K562 (cell line): ENCODE data around the gene ERVFRD-1. TPM values are rescaled to one million over a fixed set of nuclear protein-coding genes. Genes with fewer than 3 reads are reported as not detected.

Experiments
- ATAC-seq: fragments of 200-7000 bp; cut with Tn5 transposase; 3 replicates; pipeline ENCODE4 v1.9.1; 2020; ENCODE audit warnings: moderate library complexity
- BruUV-seq: library from RNA; stranded (reverse); fragments of 400-500 nt; replicated peaks from 2 replicates; lab custom pipeline; 2021; lab: Mats Ljungman, UMichigan
- CTCF ChIA-PET: fragments of 300-600 bp; formaldehyde crosslinking; extraction: SDS; loops from one replicate; lab custom pipeline; 2021; ENCODE audit warnings: low intra/inter-chr PET ratio; lab: Yijun Ruan, JAX
- POLR2A ChIA-PET: fragments of 300-600, 350-650 bp; sonication (Branson Sonifier 250); formaldehyde crosslinking; extraction: SDS; loops from one replicate; lab custom pipeline; 2021; ENCODE audit warnings: antibody characterized with exemption, inconsistent platforms; lab: Yijun Ruan, JAX
- DNase-seq, 4 experiments: peaks; one replicate each; pipeline versions ENCODE4 v3.0.0 to v3.0.0-alpha.2; 2011 to 2018; ENCODE audit warnings: low spot score in 3 of 4, mixed read lengths in 3 of 4; ENCODE audit errors: extremely low read depth in 1 of 4
- FAIRE-seq: peaks from 2 replicates; lab custom pipeline; 2011; peaks lifted over from hg19 to GRCh38; lab: Jason Lieb, UNC
- H2AFZ ChIP-seq: 2 replicates; pipeline ENCODE4 v1.6.0; 2011; ENCODE audit warnings: low read depth, low read length, control low read depth, inconsistent platforms
- H3K27ac ChIP-seq: fragments of 200-600 bp; 3 replicates; pipeline ENCODE4 v1.8.0; 2011; ENCODE audit warnings: low read depth, mild to moderate bottlenecking, control low read depth, inconsistent platforms, low read length, moderate library complexity, mixed read lengths; ENCODE audit errors: extremely low read depth
- H3K27me3 ChIP-seq, 2 experiments: fragments of 300-600 bp in 1 of 2; 2 replicates in 1 of 2; 3 replicates in 1 of 2; pipeline versions ENCODE4 v1.6.0 to v1.8.0; 2011; ENCODE audit warnings: inconsistent platforms in 2 of 2, low read length in 2 of 2, mild to moderate bottlenecking in 1 of 2, mixed read lengths in 1 of 2, moderate library complexity in 1 of 2; ENCODE audit not compliant: control insufficient read depth in 2 of 2, insufficient read depth in 2 of 2
- H3K36me3 ChIP-seq: fragments of 300-600 bp; 3 replicates; pipeline ENCODE4 v1.8.0; 2011; ENCODE audit warnings: mild to moderate bottlenecking, low read length, inconsistent platforms; ENCODE audit not compliant: control insufficient read depth, insufficient read depth
- H3K4me1 ChIP-seq, 2 experiments: fragments of 200-600 bp in 1 of 2; replicated peaks in 1 of 2; 2 replicates in 1 of 2; 3 replicates in 1 of 2; pipeline versions ENCODE4 v1.5.1 to v1.8.0; 2011; ENCODE audit warnings: inconsistent platforms in 2 of 2, low read length in 2 of 2, mild to moderate bottlenecking in 1 of 2, mixed read lengths in 1 of 2, moderate library complexity in 1 of 2; ENCODE audit not compliant: control insufficient read depth in 2 of 2, insufficient read depth in 2 of 2
- H3K4me2 ChIP-seq: 2 replicates; pipeline ENCODE4 v1.6.1; 2011; ENCODE audit warnings: low read length, control low read depth, inconsistent platforms, mixed read lengths; ENCODE audit not compliant: insufficient read depth
- H3K4me3 ChIP-seq: fragments of 200-600 bp; sonication (generic), shearing (Covaris generic); 2 replicates; pipeline ENCODE4 v1.5.1; 2016; ENCODE audit warnings: control low read depth, inconsistent platforms
- H3K79me2 ChIP-seq: fragments of 200-600 bp; 3 replicates; pipeline ENCODE4 v1.8.0; 2011; ENCODE audit warnings: low read length, inconsistent platforms; ENCODE audit not compliant: control insufficient read depth, insufficient read depth
- H3K9ac ChIP-seq, 2 experiments: 2 replicates each; pipeline versions ENCODE4 v1.6.0 to v1.6.1; 2011; ENCODE audit warnings: low read depth in 2 of 2, low read length in 2 of 2, control low read depth in 1 of 2, inconsistent platforms in 1 of 2, mild to moderate bottlenecking in 1 of 2, mixed read lengths in 1 of 2; ENCODE audit not compliant: insufficient read depth in 1 of 2
- H3K9me1 ChIP-seq: one replicate; pipeline ENCODE4 v1.6.0; 2011; ENCODE audit warnings: inconsistent platforms, mild to moderate bottlenecking, low read length, moderate library complexity; ENCODE audit not compliant: control insufficient read depth, insufficient read depth
- H3K9me3 ChIP-seq: replicated peaks from 2 replicates; pipeline ENCODE4 v1.5.1; 2011; ENCODE audit warnings: low read depth, low read length, inconsistent platforms; ENCODE audit not compliant: control insufficient read depth, insufficient read depth
- H4K20me1 ChIP-seq: replicated peaks from 2 replicates; pipeline ENCODE4 v1.6.1; 2011; ENCODE audit warnings: low read length, inconsistent platforms, mixed read lengths; ENCODE audit not compliant: control insufficient read depth, insufficient read depth
- CEBPB ChIP-seq: fragments of 450-650 bp; IDR thresholded peaks from 2 replicates; pipeline ENCODE4 v1.6.1; 2016; ENCODE audit warnings: missing genetic modification characterization, missing compliant biosample characterization
- CTCFL ChIP-seq: IDR thresholded peaks from 2 replicates; pipeline ENCODE4 v1.6.1; 2011; ENCODE audit warnings: borderline replicate concordance, low read depth, mild to moderate bottlenecking, moderate library complexity, low read length; ENCODE audit not compliant: insufficient read depth, poor library complexity, severe bottlenecking
- HBP1 ChIP-seq: fragments of 450-650 bp; formaldehyde crosslinking; IDR thresholded peaks from 2 replicates; pipeline ENCODE4 v1.4.0; 2022; ENCODE audit warnings: missing genetic modification characterization
- MXI1 ChIP-seq: IDR thresholded peaks from 2 replicates; pipeline ENCODE4 v1.6.1; 2011; ENCODE audit warnings: low read depth, mild to moderate bottlenecking, improper control_type of control experiment, low read length
- RFX5 ChIP-seq: IDR thresholded peaks from 2 replicates; pipeline ENCODE4 v1.6.1; 2011; ENCODE audit warnings: low read depth, mild to moderate bottlenecking, improper control_type of control experiment, low read length
- RFX7 ChIP-seq: fragments of 250-450 bp; sonication (Bioruptor Pico); IDR thresholded peaks from 2 replicates; pipeline ENCODE4 v1.5.1; 2021; ENCODE audit warnings: mild to moderate bottlenecking
- ZFP36 ChIP-seq: fragments of 150-350 bp; IDR thresholded peaks from 2 replicates; pipeline ENCODE4 v1.6.1; 2018; ENCODE audit warnings: low read length, low read depth; ENCODE audit not compliant: partially characterized antibody
- ZNF668 ChIP-seq: fragments of 250-450 bp; sonication (Bioruptor Pico); IDR thresholded peaks from 2 replicates; pipeline ENCODE4 v1.8.0; 2022; ENCODE audit warnings: mild to moderate bottlenecking, inconsistent platforms
- ZNF699 ChIP-seq: fragments of 250-450 bp; sonication (Bioruptor Pico); IDR thresholded peaks from 2 replicates; pipeline ENCODE4 v1.8.0; 2021; ENCODE audit warnings: mild to moderate bottlenecking, moderate library complexity; ENCODE audit not compliant: insufficient replicate concordance
- ZNF717 ChIP-seq: fragments of 250-450 bp; sonication (Bioruptor Pico); IDR thresholded peaks from 2 replicates; pipeline ENCODE4 v1.5.0; 2021
- WGBS: fragments of 100-300 bp; shearing (Covaris generic); methylation state at CpG from one replicate; pipeline ENCODE4 v1.1.6; 2016; ENCODE audit warnings: low coverage, mixed read lengths; ENCODE audit not compliant: insufficient coverage; ENCODE audit errors: missing lambda C conversion rate; 5-methylcytosine and 5-hydroxymethylcytosine counted together
- in situ Hi-C: fragments of 300-500 bp; cut with MboI; formaldehyde crosslinking; loops from 4 replicates; pipeline ENCODE4 v1.15.0; 2018; ENCODE audit warnings: inconsistent platforms, mixed read lengths
- intact Hi-C: fragments of 100-400 bp; cut with micrococcal nuclease; formaldehyde crosslinking; loops from 2 replicates; pipeline ENCODE4 v1.14.2; 2022
- polyA plus RNA-seq, 8 experiments: library from polyadenylated mRNA; depleted of rRNA in 4 of 8; stranded (reverse) in 5 of 8; unstranded in 3 of 8; fragments of >200 nt; fragmentation: Nextera tagmentation in 2 of 8; fragmentation: Illumina TruSeq in 1 of 8; extraction: Ambion mirVana in 2 of 8; extraction: Trizol in 1 of 8; gene quantifications; 2 replicates each; pipeline versions ENCODE4 v1.2.1 to v1.2.3, GENCODE V29; 2011 to 2014; ENCODE audit warnings: inconsistent platforms in 1 of 8, missing spikeins in 1 of 8
- total RNA-seq, 7 experiments: library from RNA; depleted of rRNA in 6 of 7; stranded (reverse); fragments of >200 nt in 6 of 7; fragmentation: Illumina TruSeq in 2 of 7; extraction: Trizol in 2 of 7; gene quantifications; 2 replicates each; pipeline versions ENCODE4 v1.2.1 to v1.2.3, GENCODE V29; 2011 to 2021; ENCODE audit warnings: low replicate concordance in 1 of 7
- TF ChIP-seq, protein P1 (sequence below): fragments of 250-450 bp; sonication (Bioruptor Pico); IDR thresholded peaks from 2 replicates; pipeline ENCODE4 v1.5.0; 2021

The ERVFRD-1 gene
- total and polyA plus RNA-seq, 9 of the 15 experiments (the other 6 are each of a cell fraction or from before 2014, with no cell fraction given) = 0.05 to 0.14 (median 0.09) TPM; not detected in 2

DNA sequence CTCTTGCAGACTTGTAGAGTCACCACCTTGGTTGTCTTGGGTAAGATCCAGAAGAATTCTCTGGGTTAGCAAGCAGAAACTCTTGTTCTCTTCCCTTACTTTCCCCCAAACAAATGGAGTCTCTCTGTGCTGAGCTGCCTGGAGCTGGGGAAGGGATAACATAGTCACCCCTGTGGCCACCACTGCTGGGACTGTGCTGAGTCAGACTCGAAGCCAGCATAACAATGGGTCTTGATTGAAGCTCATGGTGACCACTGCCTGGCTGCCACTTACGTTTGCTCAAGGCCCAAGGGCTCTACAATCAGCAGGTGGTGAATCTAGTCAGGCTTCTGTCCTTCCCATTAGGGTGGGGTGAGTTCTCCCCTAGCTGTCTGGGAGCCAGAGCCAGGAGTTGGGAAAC is 15.4 kb upstream of the ERVFRD-1 start:
- CTCF ChIA-PET = interaction anchor here (0.6 kb wide), 1 partner anchor 1474 kb away, joined by 3 read pairs; no protein-coding TSS in a partner anchor
- TF ChIP-seq RFX7 (CRISPR knock-in tag) = no peak
- no peak for TF ChIP-seq ZFP36
- TF ChIP-seq, all 486 proteins: peak for 0
- FAIRE-seq = no peak

DNA sequence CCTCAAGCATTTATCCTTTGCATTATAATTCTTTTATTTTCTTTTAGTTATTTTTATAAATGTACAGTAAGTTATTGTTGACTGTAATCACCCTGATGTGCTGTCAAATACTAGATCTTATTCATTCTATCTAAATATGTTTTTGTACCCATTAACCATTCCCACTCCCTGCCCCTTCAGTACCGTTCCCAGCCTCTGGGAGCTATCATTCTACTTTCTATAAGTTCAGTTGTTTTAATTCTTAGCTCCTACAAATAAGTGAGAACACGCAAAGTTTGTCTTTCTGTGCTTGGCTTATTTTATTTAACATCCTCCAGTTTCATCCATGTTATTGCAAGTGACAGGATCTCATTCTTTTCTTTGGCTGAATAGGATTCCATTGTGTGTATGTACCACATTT is 12.5 kb upstream of the ERVFRD-1 start:
- ChIA-PET POLR2A (no interaction called here), CTCF (no interaction called here)
- H3K9me3 ChIP-seq = no peaks in the 10 kb centered on the region
- H3K79me2 ChIP-seq = peaks cover 17% of the 10 kb centered on the region; the same call in 2 of the 3 replicates
- no TSS peak for BruUV-seq
- H4K20me1 ChIP-seq = peaks cover 4% of the 10 kb centered on the region; the same call in 1 of the 2 replicates
- H3K36me3 ChIP-seq = 0 out of 3 replicates have a peak, but pooled peaks cover 2% of the 10 kb centered on the region
- intact Hi-C loops (no loop called here), in situ Hi-C loops (no loop called here)
- no peak for ATAC-seq
- H2AFZ ChIP-seq = no peak overlapping the region
- FAIRE-seq = no peak
- no peak overlapping the region for H3K27ac ChIP-seq
- DNase-seq = no peak
- no peaks in the 10 kb centered on the region for H3K27me3 ChIP-seq
- no peaks in the 10 kb centered on the region for H3K9me1 ChIP-seq
- peaks cover 0 to 2% of the 10 kb centered on the region in 2 experiments; a peak in 2 of 5 replicates for H3K4me1 ChIP-seq
- H3K9ac ChIP-seq = no peak overlapping the region
- H3K4me3 ChIP-seq = no peak overlapping the region
- H3K4me2 ChIP-seq = no peak overlapping the region
- 88% methylated on average over 2 of the region's 2 CpGs for WGBS
- TF ChIP-seq ZNF717 (no peak), CEBPB (tag) (no peak), HBP1 (no peak), CTCFL (no peak), ZNF668 (CRISPR knock-in tag) (no peak), RFX5 (no peak), ZNF699 (CRISPR knock-in tag) (no peak), MXI1 (no peak)
- TF ChIP-seq, protein P1, sequence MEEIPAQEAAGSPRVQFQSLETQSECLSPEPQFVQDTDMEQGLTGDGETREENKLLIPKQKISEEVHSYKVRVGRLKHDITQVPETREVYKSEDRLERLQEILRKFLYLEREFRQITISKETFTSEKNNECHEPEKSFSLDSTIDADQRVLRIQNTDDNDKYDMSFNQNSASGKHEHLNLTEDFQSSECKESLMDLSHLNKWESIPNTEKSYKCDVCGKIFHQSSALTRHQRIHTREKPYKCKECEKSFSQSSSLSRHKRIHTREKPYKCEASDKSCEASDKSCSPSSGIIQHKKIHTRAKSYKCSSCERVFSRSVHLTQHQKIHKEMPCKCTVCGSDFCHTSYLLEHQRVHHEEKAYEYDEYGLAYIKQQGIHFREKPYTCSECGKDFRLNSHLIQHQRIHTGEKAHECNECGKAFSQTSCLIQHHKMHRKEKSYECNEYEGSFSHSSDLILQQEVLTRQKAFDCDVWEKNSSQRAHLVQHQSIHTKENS (CRISPR knock-in tag) = no peak

More for the DNA sequence above, 15.4 kb upstream of the ERVFRD-1 start:
- Histone ChIP-seq H3K4me2 (no peak overlapping the region), H3K9ac (no peak overlapping the region), H3K27ac (no peak overlapping the region), H4K20me1 (0 out of 2 replicates have a peak, but pooled peaks cover under 1% of the 10 kb centered on the region), H3K9me3 (no peaks in the 10 kb centered on the region), H3K27me3 (no peaks in the 10 kb centered on the region), H3K36me3 (0 out of 3 replicates have a peak, but pooled peaks cover 2% of the 10 kb centered on the region), H3K4me1 (no peaks in the 10 kb centered on the region), H3K79me2 (peaks cover 15% of the 10 kb centered on the region), H2AFZ (no peak overlapping the region), H3K9me1 (no peaks in the 10 kb centered on the region), H3K4me3 (no peak overlapping the region)
- WGBS = 57% methylated on average over 2 of the region's 2 CpGs
- in situ Hi-C loops = no loop called here
- intact Hi-C loops = no loop called here
- no peak for DNase-seq
- no TSS peak for BruUV-seq
- ATAC-seq = no peak
- POLR2A ChIA-PET = interaction anchor here (0.6 to 2.2 kb wide), 3 partner anchors 10 to 371 kb away, joined by 3 to 7 read pairs (median 5); no protein-coding TSS in a partner anchor
